Muscle of leg (tissue), 11 donors: ENCODE data around the gene RECQL5. TPM values are rescaled to one million over a fixed set of nuclear protein-coding genes. Genes with fewer than 3 reads are reported as not detected.

Experiments used
- DNase-seq: peaks from one replicate; pipeline ENCODE4 v3.0.0; 2013
- H3K27ac ChIP-seq: one replicate; pipeline ENCODE4 v1.5.1; 2013; ENCODE audit warnings: mild to moderate bottlenecking, low read length, control low read depth
- H3K27me3 ChIP-seq: one replicate; pipeline ENCODE4 v1.6.1; 2013; ENCODE audit warnings: low read length; ENCODE audit not compliant: control insufficient read depth, insufficient read depth
- H3K36me3 ChIP-seq: one replicate; pipeline ENCODE4 v1.6.1; 2013; ENCODE audit warnings: low read length; ENCODE audit not compliant: control insufficient read depth, insufficient read depth
- H3K4me1 ChIP-seq: one replicate; pipeline ENCODE4 v1.6.1; 2013; ENCODE audit warnings: low read length; ENCODE audit not compliant: control insufficient read depth, insufficient read depth
- H3K4me3 ChIP-seq: one replicate; pipeline ENCODE4 v1.5.1; 2013; ENCODE audit warnings: low read length, control low read depth
- H3K9me3 ChIP-seq: replicated peaks from 2 replicates; pipeline ENCODE4 v1.6.1; 2013; ENCODE audit warnings: low read depth, low read length; ENCODE audit not compliant: control insufficient read depth
- WGBS: methylation state at CpG from one replicate; pipeline ENCODE4 v1.1.5; 2013; ENCODE audit warnings: missing lambda C conversion rate; ENCODE audit not compliant: insufficient coverage; 5-methylcytosine and 5-hydroxymethylcytosine counted together
- polyA plus RNA-seq, 8 donors: library from polyadenylated mRNA; unstranded; fragments of 120-200 nt; gene quantifications; one replicate each; pipeline versions ENCODE4 v1.2.1 to v1.2.3, GENCODE V29; 2013; ENCODE audit warnings: inconsistent platforms in 1 of 8, low replicate concordance in 1 of 8; ENCODE audit not compliant: insufficient read length in 8 of 8, insufficient read depth in 1 of 8
- total RNA-seq: library from RNA; stranded (reverse); fragments of 120-200 nt; gene quantifications from one replicate; pipeline ENCODE4 v1.2.4, GENCODE V29; 2013

RECQL5 gene
- total and polyA plus RNA-seq, 9 donors, result 12.0 to 20.8 (median 15.9) TPM

DNA sequence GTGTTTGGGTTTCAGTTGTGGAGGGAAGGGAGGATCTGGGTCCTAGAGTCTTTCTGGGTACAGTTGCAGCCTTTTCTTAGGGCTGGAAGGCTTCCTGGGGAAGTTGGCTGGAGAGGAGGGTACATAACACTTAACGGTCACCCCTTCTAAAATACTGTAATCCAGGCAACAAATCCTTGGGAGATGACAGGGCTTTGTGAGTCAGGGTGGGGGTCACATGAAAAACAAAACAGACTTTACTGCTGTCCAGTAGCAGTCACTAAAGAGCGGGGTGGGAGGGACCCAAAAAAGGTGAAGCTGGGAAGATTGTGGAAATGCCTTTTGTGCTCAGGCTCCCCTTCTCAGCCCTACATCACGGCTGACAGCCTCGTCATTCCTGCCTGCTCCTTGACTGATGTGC, 6.5 kb upstream of the RECQL5 start:
- peaks cover 53% of the 10 kb centered on the region for H3K36me3 ChIP-seq
- 100% methylated on average over 1 of the region's 4 CpGs for WGBS

GRCh38 chr17:75672011-75672410, 5.1 kb upstream of the RECQL5 start:
- H3K9me3 ChIP-seq, result no peaks in the 10 kb centered on the region
- peaks cover 43% of the 10 kb centered on the region for H3K36me3 ChIP-seq
- H3K27ac ChIP-seq, result no peak overlapping the region
- DNase-seq, result no peak
- 100% methylated on average over 1 of the region's 5 CpGs for WGBS
- H3K4me1 ChIP-seq, result peaks cover 2% of the 10 kb centered on the region
- no peaks in the 10 kb centered on the region for H3K27me3 ChIP-seq
- no peak overlapping the region for H3K4me3 ChIP-seq

More for the DNA sequence above, 6.5 kb upstream of the RECQL5 start:
- Histone ChIP-seq H3K27ac (no peak overlapping the region), H3K27me3 (no peaks in the 10 kb centered on the region), H3K9me3 (no peaks in the 10 kb centered on the region), H3K4me1 (no peaks in the 10 kb centered on the region), H3K4me3 (no peak overlapping the region)
- no peak for DNase-seq

GRCh38 chr17:75670868-75671267, 3.9 kb upstream of the RECQL5 start:
- Histone ChIP-seq H3K27ac (no peak overlapping the region), H3K4me3 (no peak overlapping the region), H3K9me3 (no peaks in the 10 kb centered on the region), H3K4me1 (peaks cover 8% of the 10 kb centered on the region), H3K36me3 (peaks cover 43% of the 10 kb centered on the region), H3K27me3 (no peaks in the 10 kb centered on the region)
- WGBS, result 79% methylated on average over 5 of the region's 5 CpGs
- no peak for DNase-seq

- Histone ChIP-seq H3K36me3 (peaks cover 41% of the 10 kb centered on the region), H3K4me3 (no peak overlapping the region)
Measured at GRCh38 chr17:75668489-75668888, 1.5 kb upstream of the RECQL5 start.

GRCh38 chr17:75667825-75668224, 871 bp upstream of the RECQL5 start:
- Histone ChIP-seq H3K27me3 (no peaks in the 10 kb centered on the region), H3K36me3 (peaks cover 41% of the 10 kb centered on the region), H3K9me3 (no peaks in the 10 kb centered on the region), H3K27ac (peak overlapping the region; percentile 90), H3K4me3 (peak overlapping the region; percentile 93), H3K4me1 (peaks cover 10% of the 10 kb centered on the region)
- 10% methylated on average over 2 of the region's 4 CpGs for WGBS
- DNase-seq, result no peak

More at GRCh38 chr17:75668489-75668888, 1.5 kb upstream of the RECQL5 start:
- no CpG with 5 or more reads among the region's 4 CpGs for WGBS
- no peak overlapping the region for H3K27ac ChIP-seq
- H3K4me1 ChIP-seq, result peaks cover 10% of the 10 kb centered on the region
- H3K9me3 ChIP-seq, result no peaks in the 10 kb centered on the region
- no peaks in the 10 kb centered on the region for H3K27me3 ChIP-seq
- no peak for DNase-seq

GRCh38 chr17:75665981-75666380, 973 bp downstream of the RECQL5 start:
- H3K36me3 ChIP-seq, result peaks cover 43% of the 10 kb centered on the region
- H3K9me3 ChIP-seq, result no peaks in the 10 kb centered on the region
- H3K4me3 ChIP-seq, result peak overlapping the region; percentile 93
- no peak overlapping the region for H3K27ac ChIP-seq
- H3K27me3 ChIP-seq, result no peaks in the 10 kb centered on the region
- peaks cover 10% of the 10 kb centered on the region for H3K4me1 ChIP-seq
- no peak for DNase-seq
- WGBS, result 95% methylated on average over 4 of the region's 10 CpGs

DNA sequence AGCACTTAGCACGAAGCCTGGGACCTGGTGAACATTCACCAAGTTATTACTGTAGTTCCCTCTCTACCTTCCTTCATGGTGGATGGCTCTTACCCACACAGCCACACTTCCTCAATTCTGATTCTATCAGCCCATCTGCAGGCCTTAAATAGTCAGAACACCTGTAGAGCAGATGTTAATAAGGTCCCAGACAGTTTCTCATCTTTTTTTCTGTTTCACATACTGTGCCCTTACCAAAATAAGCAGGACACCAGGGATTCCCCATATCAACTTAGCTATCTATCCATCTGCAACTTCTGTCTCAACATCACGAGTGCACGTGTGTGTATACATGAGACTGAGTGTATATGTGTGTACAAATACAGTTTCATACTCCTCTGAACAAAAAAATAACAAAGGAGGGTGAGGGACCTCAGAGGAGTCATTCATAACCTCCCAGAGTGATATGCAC, 2.8 kb downstream of the RECQL5 start:
- no peak for DNase-seq
- peaks cover 41% of the 10 kb centered on the region for H3K36me3 ChIP-seq
- no peak overlapping the region for H3K27ac ChIP-seq
- no peak overlapping the region for H3K4me3 ChIP-seq
- H3K4me1 ChIP-seq, result peaks cover 10% of the 10 kb centered on the region
- H3K9me3 ChIP-seq, result no peaks in the 10 kb centered on the region
- H3K27me3 ChIP-seq, result no peaks in the 10 kb centered on the region
- WGBS, result no CpG with 5 or more reads among the region's 3 CpGs

GRCh38 chr17:75662511-75662910, 4.4 kb downstream of the RECQL5 start:
- Histone ChIP-seq H3K36me3 (peaks cover 42% of the 10 kb centered on the region), H3K27ac (no peak overlapping the region), H3K9me3 (no peaks in the 10 kb centered on the region), H3K4me3 (no peak overlapping the region), H3K27me3 (no peaks in the 10 kb centered on the region), H3K4me1 (peaks cover 8% of the 10 kb centered on the region)
- no peak for DNase-seq
- WGBS, result 92% methylated on average over 5 of the region's 9 CpGs

GRCh38 chr17:75661531-75661930, 5.4 kb downstream of the RECQL5 start:
- H3K4me3 ChIP-seq, result no peak overlapping the region
- no peaks in the 10 kb centered on the region for H3K27me3 ChIP-seq
- H3K4me1 ChIP-seq, result peaks cover 8% of the 10 kb centered on the region
- peaks cover 49% of the 10 kb centered on the region for H3K36me3 ChIP-seq
- H3K9me3 ChIP-seq, result no peaks in the 10 kb centered on the region
- no peak overlapping the region for H3K27ac ChIP-seq
- DNase-seq, result no peak
- 93% methylated on average over 4 of the region's 4 CpGs for WGBS

DNA sequence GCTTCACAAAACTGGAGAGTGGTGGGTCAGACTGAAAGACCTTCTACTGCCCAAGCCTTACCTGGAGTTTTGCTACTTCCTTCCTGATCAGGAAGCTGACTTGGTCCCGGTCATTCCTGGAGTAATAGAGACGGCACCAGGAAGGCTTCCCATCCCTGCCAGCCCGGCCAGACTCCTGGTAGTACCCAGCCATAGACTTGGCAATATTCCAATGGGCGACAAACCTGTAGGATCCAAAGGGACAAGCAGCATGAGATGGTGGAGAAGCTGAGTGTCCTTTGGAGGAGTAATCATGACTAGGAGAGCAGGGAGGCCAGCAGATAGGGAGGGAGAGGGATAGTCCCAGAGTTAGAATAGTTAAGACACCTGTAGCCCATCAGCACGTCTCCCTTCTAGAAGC, 8.7 kb downstream of the RECQL5 start:
- Histone ChIP-seq H3K27me3 (no peaks in the 10 kb centered on the region), H3K36me3 (peaks cover 48% of the 10 kb centered on the region), H3K4me1 (no peaks in the 10 kb centered on the region), H3K4me3 (no peak overlapping the region), H3K27ac (no peak overlapping the region), H3K9me3 (no peaks in the 10 kb centered on the region)
- 88% methylated on average over 4 of the region's 5 CpGs for WGBS
- no peak for DNase-seq

GRCh38 chr17:75654176-75654575, 12.8 kb downstream of the RECQL5 start:
- Histone ChIP-seq H3K9me3 (no peaks in the 10 kb centered on the region), H3K27ac (no peak overlapping the region), H3K36me3 (peaks cover 52% of the 10 kb centered on the region), H3K4me3 (no peak overlapping the region), H3K4me1 (no peaks in the 10 kb centered on the region), H3K27me3 (no peaks in the 10 kb centered on the region)
- peak; percentile 39 for DNase-seq
- 61% methylated on average over 2 of the region's 2 CpGs for WGBS
